Suppressor macrophage treated with lipopolysaccharide for 1 hour (primary cell): ENCODE data around the gene HADHB.
"Not testable (repeated sequence)": the region's sequence is repeated elsewhere in the genome, so short reads cannot be mapped to it uniquely, and the experiment has no call there.

Experiments
- DNase-seq, 3 donors: peaks; one replicate each; pipeline ENCODE4 v3.0.0-alpha.2; 2020 to 2022

HADHB gene

DNA sequence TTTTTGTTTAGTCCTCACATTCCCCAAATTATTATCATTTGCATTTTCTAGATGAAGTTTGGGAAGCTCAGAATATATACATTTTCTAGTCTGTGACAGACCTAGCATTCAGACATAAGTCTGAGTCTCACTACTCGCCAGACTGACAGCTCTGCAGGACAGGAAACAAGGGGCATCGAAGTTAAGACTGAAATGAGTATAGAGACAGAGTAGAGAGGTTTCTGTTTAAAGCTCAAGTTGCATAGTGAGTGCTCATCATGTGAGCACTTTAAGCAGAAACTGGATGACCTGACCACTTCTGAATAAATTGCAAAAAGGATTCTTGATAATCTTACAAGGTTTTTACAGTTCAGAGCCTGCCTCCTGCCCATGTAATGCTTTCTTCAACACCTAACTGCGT, 1.1 kb downstream of the HADHB start:
- peak; percentile 21 to 42 (median 33) for DNase-seq

DNA sequence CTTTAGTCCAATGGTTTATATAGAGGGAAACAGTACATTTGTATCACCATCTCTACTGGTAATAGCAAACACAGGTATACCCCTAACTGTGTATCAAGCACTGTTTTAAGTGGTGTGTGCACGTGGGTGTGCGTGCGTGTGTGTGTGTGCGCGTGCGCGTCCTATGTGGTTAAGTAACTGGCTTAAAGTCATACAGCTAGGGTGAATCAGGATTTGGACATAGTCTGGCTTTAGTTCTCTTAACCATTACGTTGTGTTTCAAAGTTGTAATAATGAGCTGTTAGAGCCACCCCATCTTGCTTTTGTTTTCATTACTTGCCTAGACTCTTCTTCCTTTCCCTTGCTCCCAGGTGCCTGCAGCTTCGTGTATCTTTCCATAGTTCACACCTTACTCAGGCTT, 2.1 kb downstream of the HADHB start:
- peak; percentile 36 to 52 (median 38) for DNase-seq

DNA sequence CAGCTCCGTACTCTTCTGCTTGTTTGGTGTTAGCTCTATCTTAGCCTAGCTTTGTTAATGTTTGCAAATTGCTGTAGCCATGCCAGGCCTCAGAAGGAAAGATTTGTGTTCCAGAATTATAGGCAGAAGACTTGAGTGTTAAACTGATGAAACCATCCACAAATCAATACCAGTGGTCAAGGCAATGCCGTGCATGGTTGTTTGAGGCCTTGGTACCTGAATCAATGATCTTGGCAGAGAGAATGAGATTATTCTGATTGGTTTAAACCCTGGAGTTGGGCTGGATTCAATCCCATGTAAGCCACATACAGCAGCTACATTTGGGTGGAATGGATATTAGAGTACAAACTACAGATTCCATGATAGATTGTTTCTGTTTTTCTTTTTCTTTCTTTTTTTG, 4.9 kb downstream of the HADHB start:
- no peak for DNase-seq

DNA sequence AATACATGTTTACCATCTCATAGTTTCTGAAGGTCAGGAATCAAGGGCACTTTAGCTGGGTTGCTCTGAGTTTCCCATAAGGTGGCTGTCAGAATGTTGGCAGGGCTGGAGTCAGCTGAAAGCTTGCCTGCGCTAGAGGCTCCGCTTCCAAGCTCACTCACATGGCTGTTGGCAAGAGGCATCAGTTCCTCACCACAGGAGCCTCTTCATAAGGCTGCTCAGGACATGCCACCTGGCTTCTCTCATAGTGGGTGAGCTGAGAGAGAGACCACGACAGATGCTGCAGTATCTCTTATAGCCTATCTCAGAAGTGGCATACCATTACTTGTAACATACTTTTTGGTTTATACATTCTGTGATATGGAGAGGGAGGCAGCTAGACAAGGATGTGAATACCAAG, 7.2 kb downstream of the HADHB start:
- DNase-seq, result no peak

DNA sequence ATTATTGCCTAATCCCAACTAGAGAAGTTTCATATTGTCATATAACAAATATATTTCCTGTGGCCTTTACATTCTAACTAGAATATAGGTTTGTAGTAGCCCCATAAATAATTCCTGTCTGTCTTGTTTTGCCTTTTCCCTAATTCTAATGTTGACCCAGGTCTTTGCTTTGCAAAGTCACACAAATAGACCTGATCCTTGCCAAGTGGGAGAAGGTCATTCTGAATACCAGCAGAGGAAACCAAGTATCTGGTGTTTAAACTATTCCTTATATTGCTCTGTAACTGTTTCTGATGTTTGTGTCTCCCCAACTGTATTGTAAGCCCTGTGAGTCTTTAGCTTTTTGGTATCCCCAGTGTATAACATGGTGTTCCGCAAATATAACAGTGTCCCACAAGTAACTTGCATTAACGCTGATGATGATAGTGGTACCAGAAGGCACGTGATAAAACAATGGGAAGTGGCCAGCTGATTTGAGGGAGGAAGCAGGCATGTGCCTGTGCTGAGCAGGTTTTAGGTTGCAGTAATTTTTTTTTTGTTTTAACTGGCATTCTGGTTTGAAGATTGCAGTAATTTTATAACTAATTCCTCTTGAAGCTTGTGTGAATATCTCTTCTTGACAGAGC, 11.1 kb downstream of the HADHB start:
- DNase-seq, result peak; percentile 38 to 50 (median 44)

DNA sequence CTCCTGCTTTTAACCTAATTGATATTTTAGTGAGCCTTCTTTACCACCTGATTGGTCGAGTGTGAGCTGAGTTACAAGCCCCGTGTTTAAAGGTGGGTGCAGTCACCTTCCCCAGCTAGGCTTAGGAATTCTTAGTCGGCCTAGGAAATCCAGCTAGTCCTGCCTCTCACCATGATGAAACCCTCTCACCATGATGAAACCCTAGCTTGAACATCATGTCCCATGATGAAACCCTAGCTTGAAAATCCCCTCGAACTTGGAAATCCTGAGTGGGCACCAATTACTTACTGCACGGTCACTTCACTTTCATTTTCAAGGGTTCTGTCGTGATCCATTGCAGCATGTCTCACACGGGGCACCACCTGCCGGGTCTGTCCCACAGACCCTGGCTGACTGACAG, 14.1 kb downstream of the HADHB start:
- not testable (repeated sequence) for DNase-seq

DNA sequence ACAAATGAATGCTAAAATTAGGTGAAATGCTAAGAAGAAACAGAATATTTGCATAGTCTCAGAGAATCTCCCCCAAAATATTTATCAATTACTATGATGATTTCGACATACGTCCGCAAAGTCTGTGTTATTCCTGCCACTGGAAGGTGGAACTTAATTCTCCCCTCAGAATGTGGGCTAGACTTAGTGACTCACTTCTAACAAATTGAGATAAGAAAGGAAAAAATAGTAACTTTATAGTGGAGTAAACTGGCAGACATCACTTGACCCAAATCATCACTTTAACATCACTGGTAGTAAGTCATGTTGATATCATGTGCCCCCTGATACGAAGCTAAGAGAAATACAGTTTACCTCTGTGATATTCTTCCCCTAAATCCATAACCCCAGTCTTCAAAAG, 23.5 kb downstream of the HADHB start:
- peak in 2 of 3 donors; percentile 22 to 44 for DNase-seq

DNA sequence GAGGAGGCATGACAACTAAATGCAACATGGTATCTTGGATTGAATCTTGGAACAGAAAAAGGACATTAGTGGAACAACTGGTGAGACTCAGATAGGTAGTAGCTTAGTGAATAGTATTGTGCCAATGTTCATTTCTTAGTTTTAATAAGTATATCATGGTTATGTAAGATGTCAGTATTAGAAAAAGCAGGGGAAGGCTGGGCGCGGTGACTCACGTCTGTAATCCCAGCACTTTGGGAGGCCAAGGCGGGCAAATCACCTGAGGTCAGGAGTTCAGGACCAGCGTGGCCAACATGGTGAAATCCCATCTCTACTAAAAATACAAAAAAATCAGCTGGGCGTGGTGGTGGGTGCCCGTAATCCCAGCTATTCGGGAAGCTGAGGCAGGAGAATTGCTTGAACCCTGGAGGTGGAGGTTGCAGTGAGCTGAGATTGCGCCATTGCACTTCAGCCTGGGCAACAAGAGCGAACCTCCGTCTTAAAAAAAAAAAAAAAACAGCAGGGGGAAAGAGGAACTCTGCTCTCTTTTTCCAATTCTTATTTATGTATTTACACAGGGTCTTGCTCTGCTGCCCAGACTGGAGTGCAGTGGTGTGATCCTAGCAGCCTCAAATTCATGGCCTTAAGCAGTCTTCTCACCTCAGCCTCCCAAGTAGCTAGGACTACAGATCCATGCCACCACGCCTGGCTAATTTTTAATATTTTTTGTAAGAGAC, 24.1 kb downstream of the HADHB start:
- peak in 1 of 3 donors; percentile 11 for DNase-seq

DNA sequence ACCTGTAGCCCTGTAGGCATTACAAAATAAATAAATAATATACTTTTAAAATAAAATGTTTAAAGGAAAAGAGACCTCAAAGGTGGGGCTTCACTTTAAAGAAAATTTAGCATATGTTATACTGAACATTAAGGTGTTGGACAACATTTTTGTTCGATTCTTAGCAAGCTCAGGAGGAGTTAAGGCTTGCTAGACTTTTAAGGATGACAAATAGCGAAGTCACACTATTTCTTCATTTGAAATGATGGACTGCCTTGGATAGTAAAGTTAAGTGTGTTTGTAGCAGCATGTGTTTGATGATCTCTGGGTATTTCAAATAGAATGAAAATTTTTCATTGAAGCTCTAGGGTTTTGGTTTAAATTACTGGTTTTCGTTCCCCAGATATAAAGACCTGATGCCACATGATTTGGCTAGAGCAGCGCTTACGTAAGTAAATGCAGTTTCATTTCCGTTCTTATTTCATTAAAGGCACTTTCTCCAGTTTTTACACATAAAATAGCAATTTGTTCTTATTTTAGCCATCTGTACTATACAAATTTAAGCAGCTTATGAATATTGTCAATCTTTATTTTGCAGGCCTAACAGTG, 24.9 kb downstream of the HADHB start:
- DNase-seq, result peak; percentile 51 to 77 (median 65)

DNA sequence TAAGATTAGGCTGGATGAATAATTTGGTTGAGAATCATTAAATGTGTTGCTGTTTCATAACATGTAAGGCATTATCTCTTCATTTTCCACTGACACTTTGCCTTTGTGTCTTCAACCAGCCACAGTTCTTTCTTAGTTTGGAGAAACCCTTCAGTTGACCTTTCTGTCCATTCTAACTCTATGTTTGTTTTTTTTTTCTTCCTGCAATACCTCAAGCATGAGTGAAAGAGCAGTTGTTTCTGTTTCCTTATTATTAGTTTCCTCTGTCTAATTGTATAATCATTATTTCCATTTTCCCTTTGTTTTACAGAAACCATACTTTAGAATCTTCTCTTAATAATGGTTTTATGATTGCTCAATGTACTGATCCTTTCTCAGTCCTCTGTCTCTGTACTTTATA, 25.6 kb downstream of the HADHB start:
- peak in 2 of 3 donors; percentile 34 to 55 for DNase-seq

DNA sequence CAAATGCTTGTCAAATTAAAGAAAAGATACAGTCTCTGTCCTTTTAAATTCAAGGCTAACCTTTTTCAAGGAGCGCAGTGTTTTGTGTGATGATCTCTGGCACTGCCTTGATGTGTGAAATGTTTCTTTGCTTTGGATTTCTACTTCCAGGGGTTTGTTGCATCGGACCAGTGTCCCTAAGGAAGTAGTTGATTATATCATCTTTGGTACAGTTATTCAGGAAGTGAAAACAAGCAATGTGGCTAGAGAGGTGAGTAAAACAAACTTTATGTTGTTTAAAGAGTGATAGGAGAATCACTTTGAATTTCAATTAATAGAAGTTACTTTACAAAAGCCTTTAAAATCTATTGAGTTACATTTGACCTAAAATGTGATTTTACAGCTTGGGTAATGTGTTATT, 28.8 kb downstream of the HADHB start:
- DNase-seq, result peak in 2 of 3 donors; percentile 47 to 50

DNA sequence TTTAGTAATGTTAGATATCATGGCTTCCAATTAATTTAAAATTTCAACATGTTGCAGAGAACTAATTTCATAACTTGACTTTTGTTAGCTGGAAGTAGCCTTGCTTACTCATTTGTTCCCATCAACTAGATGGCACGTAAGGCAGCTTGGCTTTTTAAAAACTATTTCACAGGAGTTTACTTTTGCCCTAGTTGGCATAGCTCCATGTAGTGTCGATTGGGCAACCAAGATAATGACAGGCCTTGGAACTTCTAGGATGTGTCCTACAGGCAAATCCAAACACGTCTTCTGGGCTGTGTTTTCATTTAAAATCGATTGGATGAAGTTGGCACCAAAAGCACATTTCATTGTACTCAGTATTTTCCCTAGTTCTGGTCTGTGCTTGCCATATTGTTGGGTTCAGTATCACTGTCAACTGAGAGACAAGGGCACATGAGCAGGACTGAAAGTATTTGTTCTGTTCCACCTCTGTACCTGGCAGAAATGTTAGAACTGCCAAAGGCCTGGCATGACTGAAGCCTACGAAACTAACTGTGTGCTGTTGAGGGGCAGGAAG, 29.4 kb downstream of the HADHB start:
- DNase-seq, result peak; percentile 39 to 70 (median 65)

DNA sequence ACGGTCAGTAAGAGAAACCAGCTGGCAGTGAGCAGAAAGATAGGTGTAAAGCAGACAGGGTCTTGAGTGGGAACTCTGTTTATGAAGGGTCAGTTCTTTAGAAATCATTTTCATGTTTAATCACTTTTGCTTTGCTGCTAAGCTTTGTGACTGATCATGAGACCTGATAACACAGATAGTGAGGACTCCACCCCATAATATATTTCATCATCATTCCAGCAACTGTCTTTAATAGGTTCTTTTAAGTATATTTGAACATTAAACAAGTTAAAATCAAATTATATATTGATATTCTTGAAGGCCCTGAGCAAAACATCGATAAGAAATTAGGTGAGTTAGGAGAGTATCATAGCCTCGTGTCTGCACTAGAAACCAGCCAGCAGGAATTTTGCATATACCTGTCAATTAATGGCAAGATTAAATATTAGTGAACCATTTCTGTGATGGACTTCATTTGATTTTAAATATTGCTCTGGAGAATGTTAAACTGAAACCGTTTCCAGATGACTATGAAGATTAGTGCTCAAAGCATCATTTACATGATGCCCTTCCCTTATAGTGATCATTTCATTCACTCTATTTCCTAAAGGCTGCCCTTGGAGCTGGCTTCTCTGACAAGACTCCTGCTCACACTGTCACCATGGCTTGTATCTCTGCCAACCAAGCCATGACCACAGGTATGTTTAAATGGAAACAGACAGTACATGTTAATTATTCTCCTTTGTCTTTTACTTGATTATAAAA, 31.9 kb downstream of the HADHB start:
- DNase-seq, result no peak

DNA sequence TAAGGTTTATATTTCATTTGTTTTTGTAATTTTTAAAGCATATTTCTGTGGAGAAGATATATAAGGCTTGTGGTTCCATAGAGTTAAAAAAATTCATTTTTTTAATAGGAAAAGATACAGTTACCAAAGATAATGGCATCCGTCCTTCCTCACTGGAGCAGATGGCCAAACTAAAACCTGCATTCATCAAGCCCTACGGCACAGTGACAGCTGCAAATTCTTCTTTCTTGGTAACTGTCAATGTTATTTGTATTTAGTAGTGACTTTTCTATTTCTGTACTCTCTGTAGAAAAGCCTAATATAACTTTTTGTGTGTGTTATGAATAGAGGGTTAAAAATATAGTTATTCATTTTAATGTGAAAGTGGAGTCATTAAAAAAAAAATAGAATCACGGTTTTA, 35.1 kb downstream of the HADHB start:
- DNase-seq, result no peak

DNA sequence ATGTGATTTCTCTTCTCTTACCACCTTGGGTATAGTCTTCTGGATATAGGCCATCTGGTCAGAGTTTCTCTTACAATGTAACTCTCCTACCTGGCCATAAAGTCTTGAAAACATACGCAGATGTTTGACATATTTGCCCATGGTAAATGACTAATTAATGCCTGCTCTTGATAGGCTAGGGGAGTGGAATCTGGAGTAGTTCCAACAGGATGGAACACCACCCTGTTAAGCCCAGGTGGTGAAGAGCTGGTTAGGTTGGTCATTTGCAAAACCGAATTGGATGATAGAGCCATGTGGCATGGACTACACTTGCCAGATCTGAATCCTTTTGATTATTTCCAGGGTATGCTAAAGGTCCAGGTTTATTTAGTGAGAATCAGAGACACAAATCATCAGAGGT, 36.5 kb downstream of the HADHB start:
- DNase-seq, result no peak

DNA sequence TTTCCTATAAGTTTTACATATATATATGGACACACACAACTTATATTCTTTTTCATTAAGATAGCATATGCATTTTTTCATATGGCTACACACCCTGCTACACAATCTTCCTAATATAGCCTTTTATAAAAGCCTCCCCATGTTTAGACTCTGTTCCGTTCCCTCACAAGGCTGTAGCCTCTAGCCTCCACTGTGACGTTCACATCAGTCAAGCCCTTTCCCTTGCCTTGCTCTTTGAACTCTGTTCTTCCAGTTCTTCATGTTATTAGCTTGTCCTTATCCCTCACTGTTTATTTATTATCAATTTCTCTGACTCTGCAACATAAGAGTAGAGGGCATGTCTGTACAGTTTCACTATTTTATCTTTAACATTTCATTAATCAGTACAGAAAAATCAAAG, 38.9 kb downstream of the HADHB start:
- no peak for DNase-seq

DNA sequence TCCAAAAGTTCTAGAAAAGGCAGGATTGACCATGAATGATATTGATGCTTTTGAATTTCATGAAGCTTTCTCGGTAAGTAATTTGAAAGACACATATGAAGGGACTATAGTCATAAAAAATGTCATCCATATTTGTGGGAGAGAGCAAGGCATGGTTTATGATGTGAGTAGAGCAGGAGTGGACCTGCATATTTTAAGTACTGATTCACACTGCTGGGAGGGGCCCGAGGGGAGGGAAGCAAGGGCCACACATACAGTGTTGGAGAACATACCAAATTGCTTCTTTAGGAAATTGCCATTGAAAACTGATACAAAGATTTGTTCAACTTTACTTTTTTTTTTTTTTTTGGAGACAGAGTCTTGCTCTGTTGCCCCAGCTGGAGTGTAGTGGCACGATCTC, 39.4 kb downstream of the HADHB start:
- no peak for DNase-seq

DNA sequence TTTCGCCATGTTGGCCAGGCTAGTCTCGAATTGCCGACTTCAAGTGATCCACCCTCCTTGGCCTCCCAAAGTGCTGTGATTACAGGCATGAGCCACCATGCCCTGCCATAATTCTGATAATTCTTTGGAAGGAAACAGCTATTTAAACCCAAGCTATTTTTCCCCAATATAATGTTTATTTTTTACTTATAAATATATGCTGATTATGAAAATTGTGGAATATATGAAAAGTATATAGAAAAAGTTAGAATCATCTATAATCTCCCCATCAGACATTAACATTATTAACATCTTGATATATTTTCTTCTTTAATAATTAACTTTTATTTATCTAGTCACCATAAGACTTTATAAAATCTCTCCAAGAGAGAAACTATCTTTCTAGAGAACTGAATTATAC, 41.2 kb downstream of the HADHB start:
- DNase-seq, result no peak

DNA sequence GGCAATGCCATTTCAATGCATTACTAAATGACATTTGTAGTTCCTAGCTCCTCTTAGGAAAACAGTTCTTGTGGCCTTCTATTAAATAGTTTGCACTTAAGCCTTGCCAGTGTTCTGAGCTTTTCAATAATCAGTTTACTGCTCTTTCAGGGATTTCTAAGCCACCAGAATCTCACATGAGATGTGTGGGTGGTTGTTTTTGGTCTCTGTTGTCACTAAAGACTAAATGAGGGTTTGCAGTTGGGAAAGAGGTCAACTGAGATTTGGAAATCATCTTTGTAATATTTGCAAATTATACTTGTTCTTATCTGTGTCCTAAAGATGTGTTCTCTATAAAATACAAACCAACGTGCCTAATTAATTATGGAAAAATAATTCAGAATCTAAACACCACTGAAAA, 45.3 kb downstream of the HADHB start:
- DNase-seq, result peak; percentile 50 to 64 (median 56)

DNA sequence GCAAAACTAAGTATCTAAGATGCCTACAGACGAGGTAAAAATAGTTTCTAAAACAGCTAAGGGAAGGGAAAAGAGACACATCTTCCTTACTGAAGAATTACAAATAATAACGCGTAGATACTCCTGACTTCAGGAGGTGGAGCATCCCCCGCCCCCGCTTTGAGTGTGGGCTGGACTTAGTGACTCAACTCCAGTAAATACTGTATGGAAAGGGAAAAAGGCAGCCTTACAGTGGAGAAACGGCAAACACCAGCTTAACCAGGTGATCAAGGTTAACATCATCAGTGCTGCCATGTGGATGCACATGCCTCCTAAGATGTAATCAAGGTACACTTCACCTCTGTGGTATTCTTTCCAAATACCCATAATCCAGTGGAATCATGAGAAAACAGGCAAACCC, 47.9 kb downstream of the HADHB start:
- DNase-seq, result peak; percentile 58 to 84 (median 62)

DNA sequence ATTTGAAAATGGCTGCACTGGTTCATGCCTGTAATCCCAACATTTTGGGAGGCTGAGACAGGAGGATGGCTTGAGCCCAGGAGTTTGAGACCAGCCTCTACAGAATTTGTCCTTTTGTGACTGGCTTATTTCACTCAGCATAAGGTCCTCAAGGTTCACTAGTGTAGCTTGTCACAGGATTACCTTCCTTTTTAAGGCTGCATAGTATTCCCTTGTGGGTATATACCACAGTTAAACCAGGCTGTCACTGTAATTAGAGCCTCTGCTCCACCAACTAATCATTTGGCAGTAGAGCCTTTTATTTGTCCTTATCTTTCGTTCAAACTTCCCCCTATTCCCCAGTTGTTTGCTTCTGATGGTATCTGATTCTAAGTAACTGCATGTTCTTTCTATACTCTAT, 50.8 kb downstream of the HADHB start:
- no peak for DNase-seq

DNA sequence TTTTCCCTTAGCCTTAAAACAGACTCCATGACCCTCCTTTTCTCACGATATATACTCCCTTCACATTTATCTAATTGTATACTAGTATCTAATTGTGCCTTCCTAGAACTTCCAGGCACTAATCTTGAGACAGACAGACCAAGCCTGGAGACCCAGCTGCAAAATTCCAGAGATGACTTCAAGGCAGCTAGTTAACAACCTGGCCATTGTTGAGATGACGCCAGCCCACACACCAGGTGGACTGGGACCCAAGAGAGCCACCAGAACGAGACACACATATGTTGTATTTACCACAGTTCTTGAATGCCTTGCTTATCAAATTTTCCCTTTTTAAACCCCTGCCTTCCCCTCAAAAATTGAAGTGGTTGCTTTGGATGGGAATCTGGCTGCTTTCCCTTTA, 52.3 kb downstream of the HADHB start:
- no peak for DNase-seq

DNA sequence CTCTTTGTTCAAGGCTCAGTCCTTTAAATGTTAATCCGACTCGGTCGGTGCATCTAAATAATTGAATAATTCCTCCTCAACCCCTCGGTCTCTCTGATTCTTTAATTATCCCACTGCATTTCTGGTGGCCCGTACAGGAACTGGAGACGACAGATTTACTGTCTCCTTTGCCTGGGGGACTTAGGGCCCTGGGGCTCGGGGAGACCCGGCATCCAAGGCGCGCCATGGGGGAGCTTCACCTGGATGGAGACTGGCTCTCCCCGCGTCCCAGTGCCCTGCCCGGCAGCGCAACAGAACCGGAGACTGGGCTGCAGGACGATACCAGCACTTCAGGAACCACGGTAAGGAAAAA, 53.5 kb downstream of the HADHB start:
- DNase-seq, result no peak
